Body of pancreas (tissue), 4 donors: Measurements from ENCODE around the gene CLPSL1.

Source experiments
- POLR2A ChIP-seq, 3 donors: fragments of 450-650 bp; IDR thresholded peaks; one replicate each; pipeline ENCODE4 v1.6.1; 2016; ENCODE audit warnings: antibody characterized with exemption in 3 of 3, mild to moderate bottlenecking in 2 of 3
- TF ChIP-seq, protein P1 (sequence below), 7 experiments: fragments of 450-650 bp in 4 of 7; fragments of 200-600 bp in 3 of 7; sonication (generic) in 3 of 7; IDR thresholded peaks; one replicate each; pipeline ENCODE4 v1.5.1; 2016 to 2019; ENCODE audit warnings: antibody characterized with exemption in 7 of 7

DNA sequence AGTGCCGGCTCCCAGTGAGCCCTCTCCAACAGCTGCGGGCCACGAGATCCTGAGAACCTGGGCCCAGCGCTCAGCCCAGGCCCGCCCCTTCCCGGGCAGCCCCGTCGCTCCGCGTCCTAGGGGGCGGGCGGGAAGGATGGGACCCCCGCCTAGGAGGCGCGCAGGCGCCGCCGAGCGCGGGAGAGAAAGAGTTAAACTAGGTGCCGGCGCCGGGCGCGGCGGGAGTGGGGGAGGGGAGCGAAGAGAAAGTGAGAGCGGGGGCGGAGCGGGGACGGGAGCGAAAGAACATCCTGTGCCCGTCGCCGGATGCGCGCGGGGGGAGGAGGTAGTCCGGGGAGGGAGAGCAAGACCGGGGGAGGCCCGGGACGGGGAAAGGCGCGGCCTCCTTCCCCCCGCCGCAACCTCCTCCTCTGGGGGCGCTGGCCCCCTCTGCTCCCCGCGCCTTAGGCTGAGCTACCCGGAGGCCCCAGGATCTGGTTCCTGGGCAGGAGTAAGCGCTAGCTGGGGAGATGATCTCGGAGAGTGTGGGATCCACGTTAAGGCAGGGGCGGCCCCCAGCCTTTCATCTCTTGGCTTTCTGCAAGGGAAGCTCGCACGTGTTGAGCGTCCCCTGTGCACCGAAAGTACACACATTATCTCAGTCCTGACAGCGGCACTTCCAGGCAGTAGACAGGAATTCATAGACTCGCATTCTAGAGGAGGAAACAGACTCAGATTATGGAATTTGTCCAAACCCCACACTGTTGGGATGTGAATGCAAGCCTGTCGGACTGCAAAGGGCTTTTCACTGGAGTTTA is 48.9 kb upstream of the CLPSL1 start:
- TF ChIP-seq, protein P1, sequence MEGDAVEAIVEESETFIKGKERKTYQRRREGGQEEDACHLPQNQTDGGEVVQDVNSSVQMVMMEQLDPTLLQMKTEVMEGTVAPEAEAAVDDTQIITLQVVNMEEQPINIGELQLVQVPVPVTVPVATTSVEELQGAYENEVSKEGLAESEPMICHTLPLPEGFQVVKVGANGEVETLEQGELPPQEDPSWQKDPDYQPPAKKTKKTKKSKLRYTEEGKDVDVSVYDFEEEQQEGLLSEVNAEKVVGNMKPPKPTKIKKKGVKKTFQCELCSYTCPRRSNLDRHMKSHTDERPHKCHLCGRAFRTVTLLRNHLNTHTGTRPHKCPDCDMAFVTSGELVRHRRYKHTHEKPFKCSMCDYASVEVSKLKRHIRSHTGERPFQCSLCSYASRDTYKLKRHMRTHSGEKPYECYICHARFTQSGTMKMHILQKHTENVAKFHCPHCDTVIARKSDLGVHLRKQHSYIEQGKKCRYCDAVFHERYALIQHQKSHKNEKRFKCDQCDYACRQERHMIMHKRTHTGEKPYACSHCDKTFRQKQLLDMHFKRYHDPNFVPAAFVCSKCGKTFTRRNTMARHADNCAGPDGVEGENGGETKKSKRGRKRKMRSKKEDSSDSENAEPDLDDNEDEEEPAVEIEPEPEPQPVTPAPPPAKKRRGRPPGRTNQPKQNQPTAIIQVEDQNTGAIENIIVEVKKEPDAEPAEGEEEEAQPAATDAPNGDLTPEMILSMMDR (IDR thresholded peaks at IDR 0.05): peak in 3 of 7 experiments; percentile 19 to 27 (median 21)
- TF ChIP-seq POLR2A (IDR thresholded peaks at IDR 0.05): peak; percentile 52 to 79 (median 78)
